Lower leg skin (tissue), 3 donors: ENCODE measurements around the gene ADA.

Experiments used
- POLR2A ChIP-seq, 2 donors: fragments of 450-650 bp; IDR thresholded peaks; one replicate each; pipeline ENCODE4 v1.6.1; 2016 to 2017; ENCODE audit warnings: antibody characterized with exemption in 2 of 2, mild to moderate bottlenecking in 1 of 2, moderate library complexity in 1 of 2
- TF ChIP-seq, protein P1 (sequence below), 3 donors: fragments of 450-650 bp; IDR thresholded peaks; one replicate each; pipeline ENCODE4 v1.5.1; 2016; ENCODE audit warnings: antibody characterized with exemption in 3 of 3, mild to moderate bottlenecking in 3 of 3, moderate library complexity in 2 of 3

GRCh38 chr20:44586289-44586911 is 65.1 kb downstream of the ADA start:
- no peak for TF ChIP-seq POLR2A (IDR thresholded peaks at IDR 0.05)
- TF ChIP-seq, protein P1, sequence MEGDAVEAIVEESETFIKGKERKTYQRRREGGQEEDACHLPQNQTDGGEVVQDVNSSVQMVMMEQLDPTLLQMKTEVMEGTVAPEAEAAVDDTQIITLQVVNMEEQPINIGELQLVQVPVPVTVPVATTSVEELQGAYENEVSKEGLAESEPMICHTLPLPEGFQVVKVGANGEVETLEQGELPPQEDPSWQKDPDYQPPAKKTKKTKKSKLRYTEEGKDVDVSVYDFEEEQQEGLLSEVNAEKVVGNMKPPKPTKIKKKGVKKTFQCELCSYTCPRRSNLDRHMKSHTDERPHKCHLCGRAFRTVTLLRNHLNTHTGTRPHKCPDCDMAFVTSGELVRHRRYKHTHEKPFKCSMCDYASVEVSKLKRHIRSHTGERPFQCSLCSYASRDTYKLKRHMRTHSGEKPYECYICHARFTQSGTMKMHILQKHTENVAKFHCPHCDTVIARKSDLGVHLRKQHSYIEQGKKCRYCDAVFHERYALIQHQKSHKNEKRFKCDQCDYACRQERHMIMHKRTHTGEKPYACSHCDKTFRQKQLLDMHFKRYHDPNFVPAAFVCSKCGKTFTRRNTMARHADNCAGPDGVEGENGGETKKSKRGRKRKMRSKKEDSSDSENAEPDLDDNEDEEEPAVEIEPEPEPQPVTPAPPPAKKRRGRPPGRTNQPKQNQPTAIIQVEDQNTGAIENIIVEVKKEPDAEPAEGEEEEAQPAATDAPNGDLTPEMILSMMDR (IDR thresholded peaks at IDR 0.05): no peak
